Measurements from ENCODE around the gene UNKL.

Gene UNKL

GRCh38 chr16:1444730-1445517 lies 30.4 kb upstream of the UNKL start:
- Histone ChIP-seq H2BK5ac (ENCODE audit: low read depth, low read length, poor library complexity) (no peak overlapping the region), H2AK5ac (ENCODE audit: low read length) (no peak overlapping the region), H3K23ac (ENCODE audit: low read length) (no peak overlapping the region), H2BK120ac (ENCODE audit: insufficient read depth, low read length, poor library complexity) (no peak overlapping the region), H3K27ac (ENCODE audit: low read depth, low read length) (no peak overlapping the region), H3K18ac (ENCODE audit: low read length) (no peak overlapping the region), H3K27me3 (ENCODE audit: insufficient read depth, low read length) (no peaks in the 10 kb centered on the region), H3K9me3 (ENCODE audit: insufficient read depth, low read depth, low read length) (peaks cover 6% of the 10 kb centered on the region), H4K8ac (ENCODE audit: low read depth, low read length) (no peak overlapping the region), H3K4me1 (ENCODE audit: control insufficient read depth in 1 of 2, insufficient read depth in 2 of 2, low read length in 2 of 2) (no peaks in the 10 kb centered on the region), H3K79me2 (ENCODE audit: control insufficient read depth, insufficient read depth, low read length, poor library complexity) (no peaks in the 10 kb centered on the region), H3K4me2 (ENCODE audit: low read length) (no peak overlapping the region), H3K9ac (ENCODE audit: low read length) (no peak overlapping the region), H2AFZ (ENCODE audit: insufficient read depth, low read length, poor library complexity) (no peak overlapping the region), H3K79me1 (ENCODE audit: low read length) (no peaks in the 10 kb centered on the region), H2BK12ac (ENCODE audit: low read length) (no peak overlapping the region), H3K4me3 (ENCODE audit: low read depth, low read length) (no peak overlapping the region), H4K91ac (ENCODE audit: low read depth, low read length) (no peak overlapping the region), H3K14ac (ENCODE audit: low read length) (no peak overlapping the region), H4K12ac (ENCODE audit: low read depth, low read length) (no peak overlapping the region), H3K4ac (ENCODE audit: low read depth, low read length) (no peak overlapping the region), H3K36me3 (ENCODE audit: control insufficient read depth in 1 of 2, insufficient read depth in 2 of 2, low read length in 2 of 2) (peaks cover 42 to 44% of the 10 kb centered on the region in 2 experiments)
- no peak for DNase-seq
- no CpG with 5 or more reads among the region's 48 CpGs for WGBS (ENCODE audit: extremely low coverage, insufficient coverage, insufficient read length)

- Histone ChIP-seq H3K79me2 (ENCODE audit: control insufficient read depth, insufficient read depth, low read length, poor library complexity) (no peaks in the 10 kb centered on the region), H3K79me1 (ENCODE audit: low read length) (no peaks in the 10 kb centered on the region), H3K4ac (ENCODE audit: low read depth, low read length) (no peak within 1 kb of the TSS), H4K12ac (ENCODE audit: low read depth, low read length) (no peak within 1 kb of the TSS), H2BK12ac (ENCODE audit: low read length) (no peak within 1 kb of the TSS), H3K18ac (ENCODE audit: low read length) (no peak within 1 kb of the TSS), H3K4me2 (ENCODE audit: low read length) (no peak within 1 kb of the TSS), H2BK5ac (ENCODE audit: low read depth, low read length, poor library complexity) (no peak within 1 kb of the TSS), H2AFZ (ENCODE audit: insufficient read depth, low read length, poor library complexity) (no peak within 1 kb of the TSS), H3K27me3 (ENCODE audit: insufficient read depth, low read length) (no peaks in the 10 kb centered on the region), H4K91ac (ENCODE audit: low read depth, low read length) (no peak within 1 kb of the TSS), H3K14ac (ENCODE audit: low read length) (no peak within 1 kb of the TSS), H3K9ac (ENCODE audit: low read length) (no peak within 1 kb of the TSS), H3K27ac (ENCODE audit: low read depth, low read length) (no peak within 1 kb of the TSS), H3K4me1 (ENCODE audit: control insufficient read depth in 1 of 2, insufficient read depth in 2 of 2, low read length in 2 of 2) (no peaks in the 10 kb centered on the region), H3K23ac (ENCODE audit: low read length) (no peak within 1 kb of the TSS), H4K8ac (ENCODE audit: low read depth, low read length) (no peak within 1 kb of the TSS), H2AK5ac (ENCODE audit: low read length) (no peak within 1 kb of the TSS), H2BK120ac (ENCODE audit: insufficient read depth, low read length, poor library complexity) (no peak within 1 kb of the TSS), H3K9me3 (ENCODE audit: insufficient read depth, low read depth, low read length) (peaks cover 4% of the 10 kb centered on the region), H3K36me3 (ENCODE audit: control insufficient read depth in 1 of 2, insufficient read depth in 2 of 2, low read length in 2 of 2) (peaks cover 34 to 37% of the 10 kb centered on the region in 2 experiments), H3K4me3 (ENCODE audit: low read depth, low read length) (no peak within 1 kb of the TSS)
- no CpG with 5 or more reads among the region's 27 CpGs for WGBS (ENCODE audit: extremely low coverage, insufficient coverage, insufficient read length)
- no peak for DNase-seq
Measured at GRCh38 chr16:1443980-1444729, 29.7 kb upstream of the UNKL start, which contains the start of gene CCDC154. Gene CCDC154, minus strand, starts transcription at chr16:1444556. Its CDS starts 234 bp downstream, at chr16:1444322.

- WGBS (ENCODE audit: extremely low coverage, insufficient coverage, insufficient read length), result no CpG with 5 or more reads among the region's 38 CpGs
- Histone ChIP-seq H3K4me2 (ENCODE audit: low read length) (no peak overlapping the region), H3K9ac (ENCODE audit: low read length) (no peak overlapping the region), H2BK12ac (ENCODE audit: low read length) (no peak overlapping the region), H3K4ac (ENCODE audit: low read depth, low read length) (no peak overlapping the region), H3K79me1 (ENCODE audit: low read length) (no peaks in the 10 kb centered on the region), H2BK120ac (ENCODE audit: insufficient read depth, low read length, poor library complexity) (no peak overlapping the region), H4K91ac (ENCODE audit: low read depth, low read length) (no peak overlapping the region), H3K27me3 (ENCODE audit: insufficient read depth, low read length) (no peaks in the 10 kb centered on the region), H3K18ac (ENCODE audit: low read length) (no peak overlapping the region), H3K36me3 (ENCODE audit: control insufficient read depth in 1 of 2, insufficient read depth in 2 of 2, low read length in 2 of 2) (peaks cover 28 to 30% of the 10 kb centered on the region in 2 experiments), H3K23ac (ENCODE audit: low read length) (no peak overlapping the region), H3K27ac (ENCODE audit: low read depth, low read length) (no peak overlapping the region), H3K14ac (ENCODE audit: low read length) (no peak overlapping the region), H3K79me2 (ENCODE audit: control insufficient read depth, insufficient read depth, low read length, poor library complexity) (no peaks in the 10 kb centered on the region), H4K12ac (ENCODE audit: low read depth, low read length) (no peak overlapping the region), H2AFZ (ENCODE audit: insufficient read depth, low read length, poor library complexity) (no peak overlapping the region), H4K8ac (ENCODE audit: low read depth, low read length) (no peak overlapping the region), H3K9me3 (ENCODE audit: insufficient read depth, low read depth, low read length) (peaks cover 4% of the 10 kb centered on the region), H3K4me1 (ENCODE audit: control insufficient read depth in 1 of 2, insufficient read depth in 2 of 2, low read length in 2 of 2) (no peaks in the 10 kb centered on the region), H3K4me3 (ENCODE audit: low read depth, low read length) (no peak overlapping the region), H2BK5ac (ENCODE audit: low read depth, low read length, poor library complexity) (no peak overlapping the region), H2AK5ac (ENCODE audit: low read length) (no peak overlapping the region)
- peak in 1 of 2 donors; percentile 19 for DNase-seq
Measured at GRCh38 chr16:1443403-1443973, 29.0 kb upstream of the UNKL start.

GRCh38 chr16:1442697-1443096 lies 28.2 kb upstream of the UNKL start:
- no peak overlapping the region for H3K4me2 ChIP-seq (ENCODE audit: low read length)
- no peak overlapping the region for H3K4ac ChIP-seq (ENCODE audit: low read depth, low read length)
- no peaks in the 10 kb centered on the region for H3K79me1 ChIP-seq (ENCODE audit: low read length)
- no peak overlapping the region for H4K8ac ChIP-seq (ENCODE audit: low read depth, low read length)
- no peaks in the 10 kb centered on the region for H3K27me3 ChIP-seq (ENCODE audit: insufficient read depth, low read length)
- H3K9me3 ChIP-seq (ENCODE audit: insufficient read depth, low read depth, low read length), result peaks cover 4% of the 10 kb centered on the region
- H3K18ac ChIP-seq (ENCODE audit: low read length), result no peak overlapping the region
- no peak overlapping the region for H3K9ac ChIP-seq (ENCODE audit: low read length)
- H2AFZ ChIP-seq (ENCODE audit: insufficient read depth, low read length, poor library complexity), result no peak overlapping the region
- H3K79me2 ChIP-seq (ENCODE audit: control insufficient read depth, insufficient read depth, low read length, poor library complexity), result no peaks in the 10 kb centered on the region
- H2AK5ac ChIP-seq (ENCODE audit: low read length), result no peak overlapping the region
- DNase-seq, result no peak
- H3K23ac ChIP-seq (ENCODE audit: low read length), result no peak overlapping the region
- no peak overlapping the region for H2BK12ac ChIP-seq (ENCODE audit: low read length)
- no CpG with 5 or more reads among the region's 24 CpGs for WGBS (ENCODE audit: extremely low coverage, insufficient coverage, insufficient read length)
- H3K14ac ChIP-seq (ENCODE audit: low read length), result no peak overlapping the region
- H3K4me1 ChIP-seq (ENCODE audit: control insufficient read depth in 1 of 2, insufficient read depth in 2 of 2, low read length in 2 of 2), result no peaks in the 10 kb centered on the region
- no peak overlapping the region for H4K91ac ChIP-seq (ENCODE audit: low read depth, low read length)
- H2BK120ac ChIP-seq (ENCODE audit: insufficient read depth, low read length, poor library complexity), result no peak overlapping the region
- H4K12ac ChIP-seq (ENCODE audit: low read depth, low read length), result no peak overlapping the region
- H3K36me3 ChIP-seq (ENCODE audit: control insufficient read depth in 1 of 2, insufficient read depth in 2 of 2, low read length in 2 of 2), result peaks cover 20 to 22% of the 10 kb centered on the region in 2 experiments
- H2BK5ac ChIP-seq (ENCODE audit: low read depth, low read length, poor library complexity), result no peak overlapping the region
- H3K27ac ChIP-seq (ENCODE audit: low read depth, low read length), result no peak overlapping the region
- no peak overlapping the region for H3K4me3 ChIP-seq (ENCODE audit: low read depth, low read length)
